ENCODE results near the gene PCDH15. TPM values are rescaled to one million over a fixed set of nuclear protein-coding genes. Genes with fewer than 3 reads are reported as not detected.
A peak's percentile ranks its signal among the peaks of the same experiment; 100 is the strongest.

The PCDH15 gene
- total and polyA plus RNA-seq, 2 of the 8 experiments (the other 6 are each of a cell fraction or from before 2014, with no cell fraction given) = 0.11 TPM; not detected in 1

DNA sequence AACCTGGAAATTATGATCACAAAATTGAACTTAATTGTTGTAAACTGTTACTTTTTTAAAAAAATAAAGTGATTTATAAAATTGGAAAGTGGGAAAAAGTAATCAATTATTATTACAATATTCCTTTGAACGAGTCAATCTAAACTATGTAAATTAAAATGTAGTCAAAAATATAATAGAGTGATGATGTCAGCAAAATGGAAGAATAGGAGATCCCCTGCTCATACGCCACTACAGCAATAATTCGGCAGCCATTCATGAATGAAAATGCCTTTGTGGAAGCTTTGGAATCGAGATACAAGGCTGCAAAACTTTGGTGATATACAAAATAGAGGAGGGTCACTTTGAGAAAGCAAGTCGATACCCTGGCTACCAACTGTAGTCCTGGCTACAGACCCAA, 36.4 kb upstream of the PCDH15 start:
- Histone ChIP-seq H3K4me1 (replicated peaks in 1 of 4; ENCODE audit: control insufficient read depth in 3 of 4, insufficient read depth in 4 of 4, low read length in 3 of 4) (no peaks in the 10 kb centered on the region), H3K18ac (ENCODE audit: extremely low read depth, low read length) (no peak overlapping the region), H2BK15ac (ENCODE audit: low read length) (no peak overlapping the region), H3K27ac (ENCODE audit: low read depth, low read length) (no peak overlapping the region), H3K23me2 (ENCODE audit: low read depth, low read length) (no peaks in the 10 kb centered on the region), H3K9me3 (ENCODE audit: insufficient read depth in 2 of 2, low read depth in 1 of 2, low read length in 1 of 2) (no peaks in the 10 kb centered on the region), H2AK5ac (ENCODE audit: low read depth, low read length) (no peak overlapping the region), H2BK12ac (ENCODE audit: low read depth, low read length) (no peak overlapping the region), H3K23ac (ENCODE audit: insufficient read length) (no peak overlapping the region), H3K4me3 (ENCODE audit: extremely low read depth in 1 of 4, insufficient read depth in 2 of 4, low read depth in 3 of 4, low read length in 4 of 4) (no peak overlapping the region), H3K56ac (replicated peaks; ENCODE audit: insufficient read length, low read depth, low read length) (no peak overlapping the region), H3K79me2 (ENCODE audit: control insufficient read depth in 1 of 2, insufficient read depth in 2 of 2, low read length in 2 of 2) (no peaks in the 10 kb centered on the region), H3K36me3 (ENCODE audit: control insufficient read depth in 2 of 4, insufficient read depth in 4 of 4, low read length in 3 of 4) (no peaks in the 10 kb centered on the region), H2BK5ac (ENCODE audit: low read depth, low read length) (no peak overlapping the region), H3K4me2 (ENCODE audit: insufficient read depth in 1 of 2, low read depth in 2 of 2, low read length in 2 of 2) (no peak overlapping the region), H3K14ac (ENCODE audit: insufficient read length) (no peak overlapping the region), H4K20me1 (replicated peaks in 1 of 2; ENCODE audit: control insufficient read depth in 1 of 2, insufficient read depth in 2 of 2, low read length in 2 of 2) (no peaks in the 10 kb centered on the region), H2AFZ (ENCODE audit: low read length) (no peak overlapping the region), H3K79me1 (ENCODE audit: low read depth, low read length) (no peaks in the 10 kb centered on the region), H4K91ac (replicated peaks; ENCODE audit: insufficient read length, low read length) (no peak overlapping the region), H4K5ac (ENCODE audit: insufficient read length, low read depth, low read length) (no peak overlapping the region), H4K8ac (ENCODE audit: extremely low read depth, insufficient read depth, low read length) (no peak overlapping the region), H3K27me3 (replicated peaks in 1 of 4; ENCODE audit: control insufficient read depth in 3 of 4, extremely low read depth in 1 of 4, insufficient read depth in 3 of 4, low read length in 3 of 4) (no peaks in the 10 kb centered on the region), H3K4ac (replicated peaks; ENCODE audit: insufficient read length, low read depth, low read length) (no peak overlapping the region), H2BK20ac (ENCODE audit: low read length) (no peak overlapping the region), H3K9ac (replicated peaks in 1 of 4; ENCODE audit: extremely low read depth in 1 of 4, low read depth in 3 of 4, low read length in 3 of 4) (no peak overlapping the region), H2BK120ac (replicated peaks; ENCODE audit: low read depth, low read length) (no peak overlapping the region)
- POLR2A ChIA-PET (ENCODE audit: partially characterized antibody) = no interaction called here
- no peak for FAIRE-seq
- TF ChIP-seq SIRT6 (IDR thresholded peaks at IDR 0.05; ENCODE audit: low read length) (no peak), POLR2AphosphoS5 (IDR thresholded peaks at IDR 0.05; ENCODE audit: low read depth, low read length) (no peak), SRF (IDR thresholded peaks at IDR 0.05; ENCODE audit: low read depth, low read length) (no peak), MAFK (IDR thresholded peaks at IDR 0.05; ENCODE audit: low read depth, low read length) (0 out of 2 replicates have a peak, but pooled peaks have one; percentile 29), JUND (IDR thresholded peaks at IDR 0.05; ENCODE audit: low read length) (no peak)
- CTCF ChIA-PET (ENCODE audit: partially characterized antibody) = no interaction called here
- 97% methylated on average over 5 of the region's 5 CpGs; no CpG with 5 or more reads in 1 of the 2 experiments for WGBS, 2 experiments (ENCODE audit: extremely low coverage in 1 of 2, insufficient coverage in 1 of 2, insufficient read length in 1 of 2, insufficient replicate concordance in 2 of 2, low coverage in 1 of 2, low lambda C conversion rate in 2 of 2, missing lambda C conversion rate in 1 of 2)
- no peak for DNase-seq (ENCODE audit: low read depth in 1 of 2, low spot score in 2 of 2)
